Chondrocyte (in vitro differentiated cells): ENCODE measurements around the gene DMAC1. TPM values are rescaled to one million over a fixed set of nuclear protein-coding genes. Genes with fewer than 3 reads are reported as not detected.

Source experiments
- DNase-seq: peaks from one replicate; pipeline ENCODE4 v3.0.0; 2021; ENCODE audit warnings: mixed read lengths, low spot score
- H3K27ac Mint-ChIP-seq: one replicate; pipeline ENCODE4 v1.8.0; 2021; ENCODE audit warnings: mild to moderate bottlenecking, moderate library complexity, mixed read lengths; ENCODE audit not compliant: unreplicated experiment
- H3K27me3 Mint-ChIP-seq: 2 replicates; pipeline ENCODE4 v1.8.0; 2021; ENCODE audit warnings: low read depth, mixed read lengths
- H3K36me3 Mint-ChIP-seq: 2 replicates; pipeline ENCODE4 v1.8.0; 2021; ENCODE audit warnings: low read depth, mixed read lengths
- H3K4me1 Mint-ChIP-seq: 2 replicates; pipeline ENCODE4 v1.8.0; 2021; ENCODE audit warnings: low read depth, mild to moderate bottlenecking, mixed read lengths
- H3K4me3 Mint-ChIP-seq: one replicate; pipeline ENCODE4 v1.8.0; 2021; ENCODE audit warnings: mild to moderate bottlenecking, moderate library complexity, mixed read lengths; ENCODE audit not compliant: unreplicated experiment
- H3K9me3 Mint-ChIP-seq: 2 replicates; pipeline ENCODE4 v1.8.0; 2021; ENCODE audit warnings: low read depth, mixed read lengths
- CTCF ChIP-seq: fragments of 200-600 bp; sonication (generic); IDR thresholded peaks from 2 replicates; pipeline ENCODE4 v1.5.0; 2021; ENCODE audit warnings: antibody characterized with exemption, mild to moderate bottlenecking, moderate library complexity
- total RNA-seq: library from RNA; stranded (reverse); gene quantifications from 3 replicates; pipeline ENCODE4 v1.2.1, GENCODE V29; 2021

The DMAC1 gene
- total RNA-seq, 1 donor from 2014 or later: 40.7 TPM

- Mint-ChIP-seq H3K27me3 (peaks cover 3% of the 10 kb centered on the region), H3K9me3 (peaks cover 3% of the 10 kb centered on the region), H3K4me1 (no peaks in the 10 kb centered on the region), H3K36me3 (no peaks in the 10 kb centered on the region), H3K4me3 (no peak overlapping the region), H3K27ac (no peak overlapping the region)
- no peak for TF ChIP-seq CTCF
- no peak for DNase-seq
These were observed 35.0 kb upstream of the DMAC1 start for GRCh38 chr9:7834531-7834930.

GRCh38 chr9:7828334-7828733, 28.8 kb upstream of the DMAC1 start:
- Mint-ChIP-seq H3K36me3 (no peaks in the 10 kb centered on the region), H3K4me1 (no peaks in the 10 kb centered on the region), H3K27ac (no peak overlapping the region), H3K4me3 (no peak overlapping the region), H3K9me3 (peaks cover 3% of the 10 kb centered on the region), H3K27me3 (peaks cover 6% of the 10 kb centered on the region)
- TF ChIP-seq CTCF: no peak
- DNase-seq: no peak

GRCh38 chr9:7827792-7828191, 28.2 kb upstream of the DMAC1 start:
- Mint-ChIP-seq H3K27me3 (peaks cover 3% of the 10 kb centered on the region), H3K27ac (no peak overlapping the region), H3K36me3 (no peaks in the 10 kb centered on the region), H3K4me1 (no peaks in the 10 kb centered on the region), H3K9me3 (peaks cover 3% of the 10 kb centered on the region), H3K4me3 (no peak overlapping the region)
- TF ChIP-seq CTCF: no peak
- DNase-seq: no peak

GRCh38 chr9:7827056-7827455, 27.5 kb upstream of the DMAC1 start:
- H3K4me1 Mint-ChIP-seq: no peaks in the 10 kb centered on the region
- no peak overlapping the region for H3K4me3 Mint-ChIP-seq
- H3K27ac Mint-ChIP-seq: no peak overlapping the region
- H3K36me3 Mint-ChIP-seq: no peaks in the 10 kb centered on the region
- peaks cover 3% of the 10 kb centered on the region for H3K9me3 Mint-ChIP-seq
- H3K27me3 Mint-ChIP-seq: peaks cover 3% of the 10 kb centered on the region
- TF ChIP-seq CTCF: no peak
- DNase-seq: no peak

- H3K9me3 Mint-ChIP-seq: no peaks in the 10 kb centered on the region
- H3K4me1 Mint-ChIP-seq: no peaks in the 10 kb centered on the region
- no peak for TF ChIP-seq CTCF
- no peak overlapping the region for H3K27ac Mint-ChIP-seq
- peaks cover 3% of the 10 kb centered on the region for H3K27me3 Mint-ChIP-seq
- no peaks in the 10 kb centered on the region for H3K36me3 Mint-ChIP-seq
- no peak for DNase-seq
- H3K4me3 Mint-ChIP-seq: no peak overlapping the region
These were observed 24.1 kb upstream of the DMAC1 start for GRCh38 chr9:7823651-7824050.
